Kidney epithelial cell (primary cell): ENCODE measurements around the gene CDIP1. TPM values are rescaled to one million over a fixed set of nuclear protein-coding genes. Genes with fewer than 3 reads are reported as not detected.

Experiments
- DNase-seq: peaks from one replicate; pipeline ENCODE4 v3.0.0-alpha.2; 2010; ENCODE audit warnings: low read depth
- H3K27me3 ChIP-seq: 2 replicates; pipeline ENCODE4 v1.6.0; 2011; ENCODE audit warnings: low read length; ENCODE audit not compliant: control insufficient read depth, insufficient read depth
- H3K36me3 ChIP-seq: 2 replicates; pipeline ENCODE4 v1.5.1; 2011; ENCODE audit warnings: low read length; ENCODE audit not compliant: control insufficient read depth, insufficient read depth
- H3K4me3 ChIP-seq: 2 replicates; pipeline ENCODE4 v1.5.1; 2011; ENCODE audit warnings: low read depth, mild to moderate bottlenecking, control low read depth, low read length
- CTCF ChIP-seq: IDR thresholded peaks from 2 replicates; pipeline ENCODE4 v1.5.1; 2011; ENCODE audit warnings: mild to moderate bottlenecking, moderate library complexity, low read length, control low read depth, inconsistent platforms; ENCODE audit not compliant: insufficient read depth, poor library complexity, severe bottlenecking
- total RNA-seq: library from RNA; depleted of rRNA; stranded (reverse); fragments of >200 nt; gene quantifications from 2 replicates; pipeline ENCODE4 v1.2.3, GENCODE V29; 2015

The CDIP1 gene
- total RNA-seq, 1 donor from 2014 or later: 16.8 TPM

- H3K36me3 ChIP-seq: no peaks in the 10 kb centered on the region
- no peaks in the 10 kb centered on the region for H3K27me3 ChIP-seq
- DNase-seq: no peak
- no peak for TF ChIP-seq CTCF
- no peak overlapping the region for H3K4me3 ChIP-seq
Measured at GRCh38 chr16:4498546-4499195, 39.9 kb downstream of the CDIP1 start.

GRCh38 chr16:4496305-4496704, 42.3 kb downstream of the CDIP1 start:
- no peak for TF ChIP-seq CTCF
- no peak for DNase-seq
- no peaks in the 10 kb centered on the region for H3K36me3 ChIP-seq
- H3K4me3 ChIP-seq: no peak overlapping the region
- no peaks in the 10 kb centered on the region for H3K27me3 ChIP-seq

DNA sequence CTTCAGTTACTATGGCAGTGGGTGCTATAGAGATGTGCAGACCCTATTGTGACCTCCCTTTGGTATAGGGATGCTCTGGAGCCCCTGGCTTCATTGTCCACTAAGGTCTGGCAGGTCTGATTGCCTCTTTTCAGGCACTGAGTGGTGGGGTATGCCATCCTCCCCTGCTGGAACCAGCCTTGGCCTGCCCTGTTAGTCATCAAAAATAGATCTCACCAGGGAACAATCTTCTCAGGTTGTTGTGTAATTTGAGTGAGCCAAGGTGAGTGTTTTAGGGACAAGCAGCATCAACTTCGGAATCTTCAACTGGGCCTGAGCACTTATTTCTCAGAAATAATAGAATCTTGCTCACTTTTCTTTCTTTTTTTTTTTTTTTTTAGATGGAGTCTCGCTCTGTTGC, 42.8 kb downstream of the CDIP1 start:
- H3K4me3 ChIP-seq: no peak overlapping the region
- no peaks in the 10 kb centered on the region for H3K36me3 ChIP-seq
- no peak for TF ChIP-seq CTCF
- DNase-seq: no peak
- H3K27me3 ChIP-seq: no peaks in the 10 kb centered on the region

GRCh38 chr16:4494746-4495490, 43.7 kb downstream of the CDIP1 start:
- H3K27me3 ChIP-seq: no peaks in the 10 kb centered on the region
- H3K36me3 ChIP-seq: no peaks in the 10 kb centered on the region
- H3K4me3 ChIP-seq: no peak overlapping the region
- no peak for TF ChIP-seq CTCF
- DNase-seq: no peak

GRCh38 chr16:4491898-4492297, 46.7 kb downstream of the CDIP1 start:
- TF ChIP-seq CTCF: no peak
- Histone ChIP-seq H3K27me3 (no peaks in the 10 kb centered on the region), H3K36me3 (no peaks in the 10 kb centered on the region), H3K4me3 (no peak overlapping the region)
- DNase-seq: no peak
